Testis (tissue), 3 donors: ENCODE data around the gene SMIM35. TPM values are rescaled to one million over a fixed set of nuclear protein-coding genes. Genes with fewer than 3 reads are reported as not detected.

Experiments
- DNase-seq: peaks from one replicate; pipeline ENCODE4 v3.0.0-alpha.2; 2019
- H3K27ac ChIP-seq, 2 donors: fragments of 200-600 bp; sonication (generic); one replicate each; pipeline ENCODE4 v1.5.1; 2019
- H3K27me3 ChIP-seq: fragments of 200-600 bp; sonication (generic); one replicate; pipeline ENCODE4 v1.5.1; 2019
- H3K36me3 ChIP-seq: fragments of 200-600 bp; sonication (generic); one replicate; pipeline ENCODE4 v1.5.1; 2017; ENCODE audit warnings: low read depth; ENCODE audit errors: missing control alignments
- H3K4me1 ChIP-seq: fragments of 200-600 bp; sonication (generic); one replicate; pipeline ENCODE4 v1.5.1; 2019
- H3K4me3 ChIP-seq, 2 donors: fragments of 200-600 bp; sonication (generic); one replicate each; pipeline ENCODE4 v1.5.1; 2017 to 2019
- H3K9me3 ChIP-seq: fragments of 200-600 bp; sonication (generic); one replicate; pipeline ENCODE4 v1.5.1; 2017
- CTCF ChIP-seq, 3 experiments: fragments of 450-650 bp in 2 of 3; fragments of 200-600 bp in 1 of 3; sonication (generic) in 1 of 3; IDR thresholded peaks; one replicate each; pipeline ENCODE4 v1.5.1; 2016 to 2019; ENCODE audit warnings: antibody characterized with exemption in 3 of 3, mild to moderate bottlenecking in 2 of 3, moderate library complexity in 1 of 3
- POLR2A ChIP-seq: fragments of 450-650 bp; IDR thresholded peaks from one replicate; pipeline ENCODE4 v1.6.1; 2017; ENCODE audit warnings: antibody characterized with exemption, mild to moderate bottlenecking, moderate library complexity
- WGBS, 2 donors: methylation state at CpG; one replicate each; pipeline ENCODE4 v1.1.5; 2018; 5-methylcytosine and 5-hydroxymethylcytosine counted together
- intact Hi-C: fragments of 100-400 bp; cut with DNase I; formaldehyde crosslinking; loops from one replicate; pipeline ENCODE4 v1.15.1; 2023; ENCODE audit warnings: low total_unique reads
- polyA plus RNA-seq: library from polyadenylated mRNA; stranded (reverse); fragments of 350-450 nt; fragmentation: Illumina TruSeq; extraction: RNeasy Lipid Tissue Mini Kit (QIAGEN cat#74804); gene quantifications from one replicate; pipeline ENCODE4 v1.2.3, GENCODE V29; 2014; ENCODE audit warnings: low read depth, low replicate concordance; ENCODE audit not compliant: insufficient read depth
- total RNA-seq, 2 donors: library from RNA; depleted of rRNA; stranded (reverse); fragments of >200 nt; gene quantifications; one replicate each; pipeline ENCODE4 v1.2.3, GENCODE V29; 2016

SMIM35 gene
- total and polyA plus RNA-seq, 3 donors from 2014 or later, result 0.17 to 0.19 TPM; not detected in 1

DNA sequence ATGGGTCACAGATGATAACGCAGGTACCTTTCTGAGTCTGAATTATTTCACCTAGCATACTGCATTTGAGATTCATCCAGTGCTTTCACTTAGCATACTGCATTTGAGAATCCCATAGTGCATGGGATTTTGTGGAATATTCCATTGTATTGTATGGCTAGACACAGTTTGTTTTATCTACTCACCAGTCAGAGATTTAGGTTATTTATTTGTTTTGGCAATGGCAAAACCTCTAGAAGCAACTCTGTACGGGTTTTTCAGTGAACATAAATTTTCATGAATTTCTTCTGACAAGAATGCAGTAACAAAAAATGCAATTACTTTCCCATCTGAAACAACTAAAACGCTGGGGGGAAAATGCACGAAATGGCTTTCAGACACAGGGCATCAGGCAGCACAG lies 41.5 kb upstream of the SMIM35 start:
- WGBS, 2 donors, result 33 to 51% methylated on average over 4 of the region's 4 CpGs
- intact Hi-C loops, result loop anchor here (2.0 kb wide), 1 partner anchor 20 kb away; no protein-coding TSS in a partner anchor
- H3K9me3 ChIP-seq, result no peaks in the 10 kb centered on the region
- H3K27ac ChIP-seq, result no peak overlapping the region
- DNase-seq, result no peak
- H3K27me3 ChIP-seq, result no peaks in the 10 kb centered on the region
- no peaks in the 10 kb centered on the region for H3K36me3 ChIP-seq
- no peak for TF ChIP-seq CTCF (IDR thresholded peaks at IDR 0.05)
- TF ChIP-seq POLR2A, result no peak
- no peak overlapping the region for H3K4me3 ChIP-seq
- H3K4me1 ChIP-seq, result no peaks in the 10 kb centered on the region

- no peak overlapping the region for H3K4me3 ChIP-seq
- DNase-seq, result no peak
- no peak overlapping the region for H3K27ac ChIP-seq
- intact Hi-C loops, result no loop called here
- 88 to 93% methylated on average over 7 of the region's 7 CpGs for WGBS, 2 donors
- H3K4me1 ChIP-seq, result no peaks in the 10 kb centered on the region
- TF ChIP-seq POLR2A, result no peak
- TF ChIP-seq CTCF (IDR thresholded peaks at IDR 0.05), result no peak
- H3K9me3 ChIP-seq, result no peaks in the 10 kb centered on the region
- H3K36me3 ChIP-seq, result no peaks in the 10 kb centered on the region
- no peaks in the 10 kb centered on the region for H3K27me3 ChIP-seq
Measured at GRCh38 chr11:118126082-118126838, 39.5 kb upstream of the SMIM35 start.

GRCh38 chr11:118124929-118125535 lies 38.3 kb upstream of the SMIM35 start:
- no peak for DNase-seq
- WGBS, 2 donors, result 84 to 87% methylated on average over 8 of the region's 8 CpGs
- Histone ChIP-seq H3K27ac (no peak overlapping the region), H3K36me3 (no peaks in the 10 kb centered on the region), H3K27me3 (no peaks in the 10 kb centered on the region), H3K9me3 (no peaks in the 10 kb centered on the region), H3K4me1 (no peaks in the 10 kb centered on the region), H3K4me3 (no peak overlapping the region)
- intact Hi-C loops, result no loop called here
- TF ChIP-seq CTCF (IDR thresholded peaks at IDR 0.05), result no peak
- no peak for TF ChIP-seq POLR2A

GRCh38 chr11:118120793-118121192 lies 34.0 kb upstream of the SMIM35 start:
- intact Hi-C loops, result no loop called here
- Histone ChIP-seq H3K9me3 (no peaks in the 10 kb centered on the region), H3K27me3 (no peaks in the 10 kb centered on the region), H3K27ac (no peak overlapping the region), H3K36me3 (no peaks in the 10 kb centered on the region), H3K4me3 (no peak overlapping the region), H3K4me1 (no peaks in the 10 kb centered on the region)
- WGBS, 2 donors, result 89 to 100% methylated on average over 1 of the region's 1 CpG
- no peak for DNase-seq
- TF ChIP-seq POLR2A, result no peak
- TF ChIP-seq CTCF (IDR thresholded peaks at IDR 0.05), result no peak
